Coronary artery (tissue), 2 donors: ENCODE results near the gene VAV2.

Experiments
- DNase-seq: peaks from one replicate; pipeline ENCODE4 v3.0.0-alpha.2; 2017; ENCODE audit warnings: low spot score
- H3K27ac ChIP-seq, 2 donors: fragments of 200-600 bp; sonication (generic); one replicate each; pipeline ENCODE4 v1.5.1; 2016 to 2019
- H3K4me3 ChIP-seq: fragments of 200-600 bp; sonication (generic); 2 replicates; pipeline ENCODE4 v1.5.1; 2016; ENCODE audit warnings: mild to moderate bottlenecking, moderate library complexity
- TF ChIP-seq, protein P1 (sequence below): fragments of 200-600 bp; sonication (generic); IDR thresholded peaks from one replicate; pipeline ENCODE4 v1.5.1; 2019; ENCODE audit warnings: antibody characterized with exemption

VAV2 gene

GRCh38 chr9:134036130-134036529 lies 44.0 kb upstream of the VAV2 start:
- TF ChIP-seq, protein P1, sequence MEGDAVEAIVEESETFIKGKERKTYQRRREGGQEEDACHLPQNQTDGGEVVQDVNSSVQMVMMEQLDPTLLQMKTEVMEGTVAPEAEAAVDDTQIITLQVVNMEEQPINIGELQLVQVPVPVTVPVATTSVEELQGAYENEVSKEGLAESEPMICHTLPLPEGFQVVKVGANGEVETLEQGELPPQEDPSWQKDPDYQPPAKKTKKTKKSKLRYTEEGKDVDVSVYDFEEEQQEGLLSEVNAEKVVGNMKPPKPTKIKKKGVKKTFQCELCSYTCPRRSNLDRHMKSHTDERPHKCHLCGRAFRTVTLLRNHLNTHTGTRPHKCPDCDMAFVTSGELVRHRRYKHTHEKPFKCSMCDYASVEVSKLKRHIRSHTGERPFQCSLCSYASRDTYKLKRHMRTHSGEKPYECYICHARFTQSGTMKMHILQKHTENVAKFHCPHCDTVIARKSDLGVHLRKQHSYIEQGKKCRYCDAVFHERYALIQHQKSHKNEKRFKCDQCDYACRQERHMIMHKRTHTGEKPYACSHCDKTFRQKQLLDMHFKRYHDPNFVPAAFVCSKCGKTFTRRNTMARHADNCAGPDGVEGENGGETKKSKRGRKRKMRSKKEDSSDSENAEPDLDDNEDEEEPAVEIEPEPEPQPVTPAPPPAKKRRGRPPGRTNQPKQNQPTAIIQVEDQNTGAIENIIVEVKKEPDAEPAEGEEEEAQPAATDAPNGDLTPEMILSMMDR = no peak
- DNase-seq = no peak
- no peak overlapping the region for H3K27ac ChIP-seq
- no peak overlapping the region for H3K4me3 ChIP-seq

- Histone ChIP-seq H3K27ac (no peak overlapping the region), H3K4me3 (no peak overlapping the region)
- DNase-seq = no peak
- TF ChIP-seq, protein P1 = no peak
Measured at GRCh38 chr9:134035041-134036039, 43.2 kb upstream of the VAV2 start.

- no peak for DNase-seq
- H3K4me3 ChIP-seq = no peak overlapping the region
- TF ChIP-seq, protein P1 = no peak
- H3K27ac ChIP-seq = no peak overlapping the region
Measured at GRCh38 chr9:134034215-134035040, 42.3 kb upstream of the VAV2 start.

DNA sequence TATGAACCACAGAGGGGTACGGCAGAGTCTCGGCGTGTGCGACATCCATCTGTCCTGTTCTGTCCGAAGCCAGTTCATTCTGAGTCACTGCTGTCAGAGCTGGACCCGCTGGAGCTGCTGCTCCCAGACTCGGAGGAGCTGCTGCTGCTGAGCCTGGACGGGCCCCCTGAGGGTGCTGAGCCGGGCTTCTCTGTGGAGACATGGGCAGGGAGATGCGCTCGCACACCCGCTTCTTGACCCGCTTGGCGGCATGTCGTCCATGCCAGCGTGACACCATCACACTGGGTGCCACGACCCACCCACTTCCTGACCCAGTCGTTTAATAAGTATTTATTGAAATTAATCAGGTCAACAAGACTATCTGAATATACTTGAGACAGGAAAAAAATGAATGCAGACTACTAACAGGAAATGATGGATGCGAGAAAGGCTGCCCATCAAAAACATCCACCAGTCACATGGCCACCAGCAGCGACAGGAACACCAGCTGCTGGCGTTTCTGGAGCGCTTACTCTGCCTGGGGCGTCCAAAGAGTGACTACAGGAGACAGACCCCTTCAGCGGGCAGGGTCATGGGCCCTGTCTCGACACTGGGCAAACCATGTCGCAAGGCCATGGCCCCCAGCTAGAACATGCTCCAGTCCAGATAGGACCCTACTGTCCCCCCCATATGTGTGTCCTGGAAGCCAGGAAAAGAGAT lies 41.5 kb upstream of the VAV2 start:
- DNase-seq = no peak
- Histone ChIP-seq H3K4me3 (no peak overlapping the region), H3K27ac (no peak overlapping the region)
- TF ChIP-seq, protein P1 = no peak

DNA sequence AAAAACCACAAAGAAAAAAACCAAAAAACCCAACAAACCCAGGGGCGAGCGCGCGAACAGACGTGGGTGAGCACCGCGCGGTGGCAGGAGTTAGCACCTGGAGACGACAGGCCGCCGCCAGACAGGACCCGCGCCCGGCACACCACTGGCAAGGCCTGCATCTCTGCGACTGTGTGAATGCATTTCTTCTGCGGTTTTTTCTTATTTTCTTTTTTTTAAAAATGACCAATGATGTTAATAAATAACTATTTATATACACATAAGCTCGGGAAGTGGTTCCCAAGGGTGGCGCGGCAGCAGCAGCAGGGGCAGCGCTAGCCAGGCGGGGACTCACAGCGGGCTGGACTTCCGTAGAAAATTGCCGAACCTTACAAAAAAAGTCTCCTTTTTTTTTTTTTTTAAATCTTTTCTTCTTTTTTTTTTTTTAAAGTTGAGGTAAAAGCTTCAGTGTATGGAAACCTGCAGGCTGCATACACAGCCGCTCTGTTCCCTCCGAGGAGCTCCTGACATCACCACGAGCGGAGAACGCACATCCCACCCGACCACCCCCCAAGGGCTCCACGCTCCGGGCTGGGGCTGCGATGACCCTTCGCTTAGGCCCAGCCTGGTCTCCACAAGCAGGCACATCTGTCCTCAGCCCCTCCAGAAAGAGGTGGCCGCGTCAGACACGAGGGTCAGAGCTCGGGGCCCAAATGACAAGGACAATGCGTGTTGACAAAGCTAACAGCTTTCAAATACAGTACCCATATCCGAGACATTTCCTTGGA lies 40.5 kb upstream of the VAV2 start:
- H3K27ac ChIP-seq = no peak overlapping the region
- TF ChIP-seq, protein P1 = no peak
- DNase-seq = no peak
- H3K4me3 ChIP-seq = no peak overlapping the region

- Histone ChIP-seq H3K4me3 (no peak overlapping the region), H3K27ac (no peak overlapping the region)
- no peak for DNase-seq
- TF ChIP-seq, protein P1 = no peak
Measured at GRCh38 chr9:134031783-134032182, 39.7 kb upstream of the VAV2 start.
